Gastrocnemius medialis (tissue), 4 donors: ENCODE results near the gene NEK6.

Experiments
- POLR2A ChIP-seq, 2 donors: fragments of 450-650 bp; IDR thresholded peaks; one replicate each; pipeline ENCODE4 v1.6.1; 2017; ENCODE audit warnings: antibody characterized with exemption in 2 of 2, mild to moderate bottlenecking in 2 of 2, moderate library complexity in 2 of 2
- TF ChIP-seq, protein P1 (sequence below), 5 experiments: fragments of 450-650 bp in 3 of 5; fragments of 200-600 bp in 2 of 5; sonication (generic) in 2 of 5; IDR thresholded peaks in 4 of 5; conservative IDR thresholded peaks in 1 of 5; 1 replicate in 4 of 5; 2 replicates in 1 of 5; pipeline ENCODE4 v1.5.1; 2016 to 2019; ENCODE audit warnings: antibody characterized with exemption in 5 of 5, mild to moderate bottlenecking in 3 of 5, moderate library complexity in 3 of 5

DNA sequence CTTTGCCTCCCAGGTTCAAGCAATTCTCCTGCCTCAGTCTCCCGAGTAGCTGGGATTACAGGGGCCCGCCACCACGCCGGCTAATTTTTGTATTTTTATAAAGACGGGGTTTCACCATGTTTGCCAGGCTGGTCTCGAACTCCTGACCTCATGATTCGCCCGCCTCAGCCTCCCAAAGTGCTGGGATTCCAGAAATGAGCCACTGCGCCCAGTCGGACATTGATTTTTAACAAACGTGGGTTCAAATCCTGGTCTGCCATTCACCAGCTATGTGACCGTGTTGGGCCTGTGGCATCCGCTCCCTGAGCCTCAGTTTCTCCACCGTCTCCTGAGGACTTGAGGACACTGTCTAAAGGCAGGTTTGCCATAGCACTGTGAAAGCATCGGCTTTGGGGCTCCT, 41.8 kb upstream of the NEK6 start:
- TF ChIP-seq, protein P1, sequence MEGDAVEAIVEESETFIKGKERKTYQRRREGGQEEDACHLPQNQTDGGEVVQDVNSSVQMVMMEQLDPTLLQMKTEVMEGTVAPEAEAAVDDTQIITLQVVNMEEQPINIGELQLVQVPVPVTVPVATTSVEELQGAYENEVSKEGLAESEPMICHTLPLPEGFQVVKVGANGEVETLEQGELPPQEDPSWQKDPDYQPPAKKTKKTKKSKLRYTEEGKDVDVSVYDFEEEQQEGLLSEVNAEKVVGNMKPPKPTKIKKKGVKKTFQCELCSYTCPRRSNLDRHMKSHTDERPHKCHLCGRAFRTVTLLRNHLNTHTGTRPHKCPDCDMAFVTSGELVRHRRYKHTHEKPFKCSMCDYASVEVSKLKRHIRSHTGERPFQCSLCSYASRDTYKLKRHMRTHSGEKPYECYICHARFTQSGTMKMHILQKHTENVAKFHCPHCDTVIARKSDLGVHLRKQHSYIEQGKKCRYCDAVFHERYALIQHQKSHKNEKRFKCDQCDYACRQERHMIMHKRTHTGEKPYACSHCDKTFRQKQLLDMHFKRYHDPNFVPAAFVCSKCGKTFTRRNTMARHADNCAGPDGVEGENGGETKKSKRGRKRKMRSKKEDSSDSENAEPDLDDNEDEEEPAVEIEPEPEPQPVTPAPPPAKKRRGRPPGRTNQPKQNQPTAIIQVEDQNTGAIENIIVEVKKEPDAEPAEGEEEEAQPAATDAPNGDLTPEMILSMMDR (IDR thresholded peaks at IDR 0.05 in 4 of 5, conservative IDR thresholded peaks at IDR 0.05 in 1 of 5), result no peak
- no peak for TF ChIP-seq POLR2A (IDR thresholded peaks at IDR 0.05)
